HG02623 (cell line): ENCODE data around the gene IER3.

ENCODE experiments used
- ATAC-seq: cut with Tn5 transposase; IDR thresholded peaks from one replicate; pipeline ENCODE4 v1.9.1; 2021; ENCODE audit warnings: moderate library complexity; ENCODE audit not compliant: unreplicated experiment

IER3 gene

GRCh38 chr6:30744054-30744805 lies at the start of gene IER3:
Gene IER3 (minus strand): TSS chr6:30744547. CDS start chr6:30744518, 29 bp downstream.
- ATAC-seq: no peak

DNA sequence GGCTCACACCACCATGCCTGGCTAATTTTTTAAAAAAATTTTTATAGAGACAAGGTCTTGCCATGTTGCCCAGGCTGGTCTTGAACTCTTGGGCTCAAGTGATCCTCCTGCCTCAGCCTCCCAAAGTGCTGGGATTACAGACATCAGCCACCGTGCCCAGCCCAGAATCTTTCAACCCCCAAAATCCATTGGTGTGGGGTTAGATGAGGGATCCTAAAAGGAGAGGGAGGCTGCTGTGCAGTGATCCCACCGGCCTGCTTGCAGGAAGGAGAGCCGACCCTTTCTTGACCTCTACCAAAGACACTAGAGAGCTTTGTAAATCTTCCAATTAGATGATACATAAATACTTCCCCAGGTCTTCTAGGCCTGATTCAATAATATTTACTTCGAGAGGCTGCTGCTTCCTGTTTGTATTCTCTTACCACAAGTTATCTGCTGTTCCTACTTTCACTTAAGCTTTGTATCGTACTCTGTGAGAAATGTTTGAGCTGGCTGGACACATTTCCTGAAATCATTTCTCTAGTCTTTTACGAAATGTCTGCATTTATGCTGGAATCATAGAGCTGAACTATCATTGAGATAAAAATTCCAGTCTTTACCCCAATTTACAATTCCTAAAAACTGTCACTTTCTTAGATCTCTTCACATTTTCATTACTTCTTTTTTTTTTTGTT lies 49.3 kb upstream of the IER3 start:
- no peak for ATAC-seq

- no peak for ATAC-seq
These were observed 48.4 kb upstream of the IER3 start for GRCh38 chr6:30792786-30793185.

DNA sequence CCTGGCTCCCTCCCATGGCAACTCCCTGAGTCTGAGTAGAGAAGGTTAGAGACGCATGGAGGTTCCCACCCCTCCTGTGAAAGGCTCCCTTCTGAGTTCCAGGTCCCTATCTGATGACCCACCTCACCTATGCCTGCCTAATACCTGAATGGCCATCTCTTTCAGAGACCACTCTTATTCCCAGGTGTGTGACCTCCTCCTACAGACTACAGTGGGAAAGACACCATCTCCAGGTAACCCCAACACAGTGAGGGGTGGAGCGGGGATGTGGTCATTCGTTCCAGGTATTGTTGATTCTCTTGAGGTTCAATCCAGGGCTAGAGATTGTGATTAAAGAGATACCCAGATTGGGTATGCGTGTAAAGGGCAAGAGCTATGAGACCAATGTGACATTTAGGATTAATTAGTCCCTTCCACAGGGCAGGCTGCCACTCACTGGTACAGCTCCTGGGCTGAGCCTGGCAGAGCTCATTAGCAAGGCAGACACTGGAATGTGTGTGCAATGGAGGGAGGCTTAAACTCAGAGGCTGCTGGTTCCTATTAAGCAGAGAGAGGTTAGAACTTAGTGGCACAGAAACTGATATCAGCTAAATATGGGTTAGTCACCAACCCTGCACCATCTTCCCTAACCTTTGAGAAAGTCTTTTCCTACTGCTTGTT lies 46.5 kb upstream of the IER3 start:
- ATAC-seq: no peak

- no peak for ATAC-seq
These were observed 45.3 kb upstream of the IER3 start for GRCh38 chr6:30789606-30790005.

GRCh38 chr6:30787954-30788353 lies 43.6 kb upstream of the IER3 start:
- ATAC-seq: no peak

DNA sequence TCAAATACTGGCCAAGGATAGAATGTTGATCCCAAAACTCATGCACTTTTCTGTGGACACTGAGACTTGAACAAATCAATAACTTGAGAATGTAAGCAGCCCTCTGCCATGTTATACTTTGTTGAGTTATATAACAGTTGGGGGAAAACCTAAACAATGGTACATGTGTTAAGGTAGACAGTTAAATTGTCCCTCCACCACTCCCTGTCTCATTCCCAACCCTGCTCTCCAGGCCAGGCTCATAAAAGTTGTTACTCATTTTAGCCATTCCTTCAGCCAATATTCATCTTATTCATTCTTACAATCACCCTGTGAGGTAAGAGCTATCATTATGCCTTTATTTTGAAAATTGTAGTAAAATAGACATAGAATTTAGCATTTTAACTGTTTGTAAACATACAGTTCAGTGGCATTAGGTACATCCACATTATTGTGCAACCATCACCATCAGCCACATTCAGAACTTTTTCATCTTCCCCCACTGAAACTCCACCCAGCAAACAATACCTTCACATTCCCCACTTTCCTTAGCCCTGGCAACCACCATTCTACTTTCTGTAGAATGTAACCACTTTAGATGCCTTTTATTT lies 38.2 kb upstream of the IER3 start:
- no peak for ATAC-seq

- ATAC-seq: no peak
These were observed 37.5 kb upstream of the IER3 start for GRCh38 chr6:30781743-30782424.

DNA sequence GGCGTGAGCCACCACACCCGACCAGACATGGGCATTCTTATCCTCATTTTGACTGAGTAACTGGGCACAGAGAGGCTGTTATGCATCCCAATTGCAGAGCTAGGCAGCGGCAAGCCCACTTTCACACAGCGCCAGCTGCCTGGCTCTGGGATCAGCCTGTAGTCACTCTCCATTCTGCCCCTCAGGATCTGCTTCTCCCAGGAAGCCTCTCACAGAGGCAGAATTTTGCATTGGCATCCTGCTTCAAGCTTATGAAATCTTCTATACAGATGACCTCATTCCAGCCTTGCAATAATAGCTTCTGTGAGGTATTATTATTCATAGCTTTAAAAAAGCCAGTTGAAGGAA lies 37.0 kb upstream of the IER3 start:
- ATAC-seq: no peak

DNA sequence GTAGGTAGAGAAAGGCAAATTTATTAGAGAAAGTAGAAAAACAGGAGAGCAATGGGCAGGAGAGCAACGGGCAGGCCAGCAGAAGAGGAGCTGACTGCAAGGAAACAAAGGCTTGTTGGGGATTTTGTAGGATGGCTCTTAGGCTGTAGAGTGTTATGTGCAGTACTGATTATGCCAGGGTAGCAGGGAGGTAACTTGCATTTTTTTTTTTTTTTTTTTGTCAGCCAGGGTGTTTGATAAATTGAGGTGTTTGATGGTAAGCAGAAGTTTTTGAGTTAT lies 36.2 kb upstream of the IER3 start:
- ATAC-seq: no peak

DNA sequence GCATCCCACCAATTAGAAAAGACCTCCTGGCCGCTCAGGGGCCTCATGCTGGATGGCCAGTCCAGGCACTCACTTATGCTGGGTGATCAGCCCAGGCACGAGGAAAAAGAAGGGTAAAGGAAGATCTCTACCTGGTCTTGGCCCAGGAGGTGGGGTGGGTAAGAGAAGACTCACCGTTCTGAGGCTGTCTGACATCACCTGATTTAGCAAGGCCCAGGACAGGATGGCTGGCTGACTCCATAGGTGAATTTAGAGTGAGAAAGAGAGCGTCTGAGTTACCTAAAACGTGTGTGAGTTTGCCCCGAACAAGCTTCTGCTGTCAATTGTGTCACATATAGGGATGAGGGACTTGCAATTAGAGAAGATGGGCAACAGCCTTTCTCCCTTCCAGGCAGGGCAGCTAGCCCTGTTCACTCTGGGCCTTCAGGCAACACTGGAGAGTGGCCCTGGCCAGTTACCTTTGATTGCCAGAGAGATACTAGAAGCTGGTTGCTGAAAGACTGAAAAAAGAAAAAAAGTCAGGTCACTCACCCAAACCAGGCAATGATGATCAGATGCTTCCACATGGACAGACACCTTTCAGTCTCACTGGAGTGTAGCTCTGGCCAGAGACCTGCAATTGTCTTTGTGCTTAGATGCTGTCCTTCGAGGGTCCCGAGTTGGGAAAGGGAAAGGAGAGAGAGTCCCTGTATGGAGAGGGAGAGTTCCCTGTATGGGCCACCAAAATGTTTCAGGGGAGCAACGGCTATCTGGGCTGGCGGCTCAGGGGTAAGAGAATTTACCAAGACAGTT lies 35.7 kb upstream of the IER3 start:
- ATAC-seq: no peak

DNA sequence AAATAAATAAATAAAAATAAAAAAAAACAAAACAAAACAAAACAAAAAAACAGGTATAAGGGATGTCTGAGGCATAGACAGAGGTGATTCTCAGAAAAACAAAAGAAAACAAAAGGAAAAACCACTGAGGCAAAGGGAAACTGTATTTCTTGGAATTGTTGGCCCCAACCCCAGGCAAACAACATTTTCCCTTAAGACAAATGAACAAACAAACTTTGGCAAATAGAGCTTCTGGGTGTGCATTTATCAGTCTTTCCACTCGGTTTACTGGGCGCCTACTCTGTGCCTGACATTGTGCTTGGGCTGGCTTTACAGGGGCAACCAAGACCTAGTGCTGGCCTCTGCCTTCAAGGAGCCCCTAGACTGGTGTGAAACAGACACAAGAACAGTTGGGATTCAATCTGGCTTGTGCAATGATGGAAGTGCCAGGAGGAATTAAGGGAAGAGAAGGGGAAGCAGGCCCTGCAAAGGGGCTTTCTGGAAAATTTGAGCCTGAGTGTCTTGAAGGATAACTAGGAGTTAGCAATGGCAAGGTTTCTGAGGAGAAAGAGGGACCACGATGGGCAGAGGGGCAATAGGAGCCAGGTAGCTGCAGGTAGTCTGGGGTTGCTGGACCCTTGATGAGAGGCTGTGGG lies 33.8 kb upstream of the IER3 start:
- no peak for ATAC-seq

- ATAC-seq: no peak
These were observed 32.8 kb upstream of the IER3 start for GRCh38 chr6:30777155-30777485.

DNA sequence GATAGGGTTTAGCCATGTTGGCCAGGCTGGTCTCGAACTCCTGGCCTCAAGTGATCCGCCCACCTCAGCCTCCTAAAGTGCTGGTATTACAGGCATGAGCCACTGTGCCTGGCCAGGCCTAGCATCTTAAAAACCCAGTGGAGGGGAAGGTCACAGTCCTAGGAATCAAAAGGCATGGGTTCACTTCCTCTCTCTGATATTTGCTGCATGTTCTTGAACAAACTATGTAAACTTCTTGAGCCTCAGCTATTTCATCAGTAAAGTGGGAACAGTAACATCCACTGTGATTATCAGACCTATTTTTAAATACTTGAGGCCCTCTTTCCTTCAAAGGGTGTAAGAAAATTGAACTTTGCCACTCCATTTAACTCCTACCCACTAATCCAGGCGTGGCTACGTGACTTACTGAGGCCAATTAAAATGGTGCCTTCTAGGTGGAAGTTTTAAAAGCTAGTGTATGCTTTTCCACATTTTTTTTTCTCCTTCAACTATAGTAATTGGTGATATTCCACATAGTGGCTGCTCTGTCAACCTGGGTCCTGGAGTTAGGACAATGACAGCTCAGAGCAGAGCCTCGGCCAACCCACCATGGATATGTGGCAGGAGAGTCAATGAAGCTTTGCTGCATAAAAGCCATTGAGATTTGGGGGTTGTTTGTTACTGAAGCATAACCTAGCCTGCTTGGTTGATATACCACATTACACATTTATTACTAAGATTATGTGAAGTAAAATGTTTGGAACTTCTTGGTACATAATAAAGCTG lies 32.2 kb upstream of the IER3 start:
- ATAC-seq: no peak

DNA sequence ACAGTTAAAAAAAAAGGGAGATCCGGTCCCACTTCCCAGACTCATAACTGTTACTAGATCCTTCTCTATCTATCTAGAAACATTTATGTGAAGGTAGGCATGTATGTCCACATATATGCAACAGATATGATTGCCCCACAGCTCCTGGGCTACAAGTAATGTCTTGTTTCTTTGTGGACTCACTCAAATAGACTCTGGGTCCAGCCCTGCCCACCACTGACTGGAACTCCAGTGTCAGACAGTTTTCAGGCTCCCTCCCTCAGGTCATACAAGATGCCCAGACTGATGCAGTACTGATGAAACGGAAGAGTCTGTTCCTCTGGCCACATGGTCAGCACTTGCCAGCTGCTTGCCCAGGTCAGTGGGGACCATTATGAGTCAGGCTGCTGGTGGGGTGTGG lies 30.8 kb upstream of the IER3 start:
- ATAC-seq: no peak

- no peak for ATAC-seq
These were observed 30.4 kb upstream of the IER3 start for GRCh38 chr6:30774701-30775100.

DNA sequence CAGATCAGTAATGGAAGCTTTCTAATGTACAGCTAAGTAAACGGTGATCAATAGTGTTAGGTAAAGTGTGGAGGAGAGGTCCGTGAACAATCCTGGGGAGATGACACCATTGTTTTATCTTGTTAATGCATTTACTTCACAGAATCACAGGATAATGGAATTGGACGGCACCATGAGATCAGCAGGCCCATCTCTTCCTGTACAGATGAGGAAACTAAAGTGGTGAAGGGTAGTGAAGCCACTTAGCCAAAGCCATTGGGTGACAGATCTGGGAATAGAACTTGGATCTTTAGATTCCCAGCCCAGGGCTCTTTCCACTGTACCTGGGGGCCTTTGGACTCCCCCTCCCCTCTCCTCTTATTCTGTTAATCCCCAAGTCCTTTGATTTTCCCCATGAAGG lies 26.2 kb upstream of the IER3 start:
- no peak for ATAC-seq

DNA sequence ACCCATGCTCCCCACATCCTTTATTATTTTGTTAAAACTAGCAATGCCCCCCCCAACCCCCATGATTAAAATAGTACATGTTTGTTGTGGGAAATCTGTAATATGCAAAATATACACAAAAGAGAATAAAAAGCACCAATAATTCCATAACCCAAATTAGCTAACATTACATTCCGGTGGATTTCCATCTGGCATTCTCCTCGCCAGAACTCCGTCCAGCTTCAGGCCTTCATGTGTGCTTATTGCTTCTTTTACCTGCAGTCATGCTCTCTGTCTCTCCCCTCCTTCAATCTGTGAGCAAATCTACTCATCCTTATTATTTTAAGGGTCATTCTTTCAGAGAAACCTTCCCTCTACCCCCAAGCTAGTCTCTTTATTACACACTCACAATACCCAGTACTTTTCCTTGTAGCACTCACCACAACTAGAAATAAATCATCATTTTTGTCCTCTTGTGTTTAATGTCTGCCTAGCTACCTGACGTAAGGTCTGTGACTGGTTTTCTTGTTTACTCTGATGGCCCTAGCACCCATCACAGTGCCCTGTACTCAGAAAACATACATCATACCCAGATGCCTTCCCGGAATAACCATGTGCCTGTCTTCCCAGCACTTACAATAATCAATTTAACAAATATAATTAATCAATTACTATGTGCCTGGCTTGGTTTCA lies 25.6 kb upstream of the IER3 start:
- ATAC-seq: no peak
